GM12875 (cell line): ENCODE results near the gene TYW1B.
"Not testable (repeated sequence)": the region's sequence is repeated elsewhere in the genome, so short reads cannot be mapped to it uniquely, and the experiment has no call there.

Source experiments
- H3K4me3 ChIP-seq: one replicate; pipeline ENCODE4 v1.5.1; 2011; ENCODE audit warnings: low read depth, low read length, control low read depth
- TF ChIP-seq, protein P1 (sequence below): IDR thresholded peaks from 2 replicates; pipeline ENCODE4 v1.5.1; 2011; ENCODE audit warnings: low read depth, mild to moderate bottlenecking, control low read depth, inconsistent platforms, low read length, moderate library complexity, borderline replicate concordance; ENCODE audit not compliant: insufficient read depth

TYW1B gene

DNA sequence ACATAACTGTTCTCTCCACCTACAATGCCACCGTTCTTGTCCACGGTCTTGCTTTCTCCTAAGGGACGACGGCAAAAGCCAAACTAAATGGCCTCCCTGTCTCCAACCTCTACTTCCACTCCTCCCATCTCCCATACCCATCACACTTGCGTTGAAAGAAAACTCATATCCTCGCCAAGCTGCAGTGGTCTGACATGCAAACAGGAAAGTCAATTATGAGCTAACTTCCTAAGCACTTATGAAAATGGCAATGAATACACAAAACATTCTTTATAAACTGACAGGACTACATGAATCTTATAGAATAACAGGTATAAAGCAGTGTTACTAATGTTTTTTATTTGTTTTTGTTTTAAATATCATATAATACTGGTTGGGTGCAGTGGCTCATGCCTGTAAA is 46.4 kb downstream of the TYW1B start:
- TF ChIP-seq, protein P1, sequence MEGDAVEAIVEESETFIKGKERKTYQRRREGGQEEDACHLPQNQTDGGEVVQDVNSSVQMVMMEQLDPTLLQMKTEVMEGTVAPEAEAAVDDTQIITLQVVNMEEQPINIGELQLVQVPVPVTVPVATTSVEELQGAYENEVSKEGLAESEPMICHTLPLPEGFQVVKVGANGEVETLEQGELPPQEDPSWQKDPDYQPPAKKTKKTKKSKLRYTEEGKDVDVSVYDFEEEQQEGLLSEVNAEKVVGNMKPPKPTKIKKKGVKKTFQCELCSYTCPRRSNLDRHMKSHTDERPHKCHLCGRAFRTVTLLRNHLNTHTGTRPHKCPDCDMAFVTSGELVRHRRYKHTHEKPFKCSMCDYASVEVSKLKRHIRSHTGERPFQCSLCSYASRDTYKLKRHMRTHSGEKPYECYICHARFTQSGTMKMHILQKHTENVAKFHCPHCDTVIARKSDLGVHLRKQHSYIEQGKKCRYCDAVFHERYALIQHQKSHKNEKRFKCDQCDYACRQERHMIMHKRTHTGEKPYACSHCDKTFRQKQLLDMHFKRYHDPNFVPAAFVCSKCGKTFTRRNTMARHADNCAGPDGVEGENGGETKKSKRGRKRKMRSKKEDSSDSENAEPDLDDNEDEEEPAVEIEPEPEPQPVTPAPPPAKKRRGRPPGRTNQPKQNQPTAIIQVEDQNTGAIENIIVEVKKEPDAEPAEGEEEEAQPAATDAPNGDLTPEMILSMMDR: no peak
- H3K4me3 ChIP-seq: no peak overlapping the region

- TF ChIP-seq, protein P1: no peak
- no peak overlapping the region for H3K4me3 ChIP-seq
Observed at GRCh38 chr7:72781161-72781560, 46.8 kb downstream of the TYW1B start.

GRCh38 chr7:72780289-72780894 is 47.6 kb downstream of the TYW1B start:
- H3K4me3 ChIP-seq: not testable (repeated sequence)

DNA sequence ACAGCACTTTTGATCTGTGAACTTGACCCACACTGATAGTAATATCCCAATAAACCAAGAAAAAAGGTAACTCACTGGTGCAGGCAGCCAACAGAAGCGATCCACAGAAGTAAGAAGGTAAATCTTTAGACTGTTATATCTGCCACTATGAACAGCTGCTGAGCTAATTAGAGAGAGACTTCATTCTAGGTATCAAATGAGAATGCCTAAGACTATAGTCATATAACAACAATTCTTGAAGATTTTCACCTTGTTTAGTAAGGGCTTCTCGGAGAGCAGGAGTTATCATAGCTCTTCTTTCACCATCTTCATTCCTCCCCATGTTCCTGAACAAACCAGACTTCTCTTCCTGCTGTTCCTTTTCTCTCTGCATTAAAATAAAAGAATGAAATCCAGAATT is 50.8 kb downstream of the TYW1B start:
- H3K4me3 ChIP-seq: not testable (repeated sequence)

DNA sequence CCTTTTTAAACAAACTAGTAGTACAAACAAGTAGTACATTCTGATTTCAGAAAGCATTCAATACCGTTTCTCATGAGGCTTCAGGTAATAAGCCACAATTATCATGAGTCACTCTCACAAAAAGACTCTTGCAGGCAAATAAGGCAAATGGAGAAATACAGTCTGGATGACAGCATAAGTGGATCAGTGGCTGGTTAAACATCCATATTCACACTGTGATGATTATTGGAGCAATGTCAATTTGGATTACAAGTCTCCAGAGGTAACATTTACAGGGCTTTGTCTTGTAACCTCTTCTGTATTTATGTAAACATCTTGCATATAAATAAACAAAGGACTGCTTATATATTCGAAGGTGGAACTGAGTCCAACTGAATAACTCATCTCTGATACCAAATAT is 55.4 kb downstream of the TYW1B start:
- H3K4me3 ChIP-seq: not testable (repeated sequence)

- H3K4me3 ChIP-seq: not testable (repeated sequence)
Observed at GRCh38 chr7:72766994-72767393, 61.0 kb downstream of the TYW1B start.

DNA sequence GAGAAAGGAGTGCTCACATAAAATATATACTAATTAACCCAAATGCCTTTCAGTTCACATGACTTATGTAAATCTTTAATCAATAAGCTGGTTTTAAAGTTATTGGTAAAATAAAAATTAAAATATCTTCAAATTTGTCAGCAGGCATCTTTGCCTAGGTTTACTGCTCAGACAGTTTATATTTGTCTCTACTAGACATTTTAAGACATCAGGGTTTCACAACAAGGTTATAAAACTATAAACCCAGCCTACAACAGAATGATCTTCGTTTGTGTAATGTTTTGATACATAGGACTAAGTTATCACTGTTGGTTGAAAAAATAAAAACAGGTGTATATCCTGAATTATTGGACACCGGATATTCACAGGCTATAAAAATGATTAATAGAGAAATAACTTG is 67.4 kb downstream of the TYW1B start:
- no peak overlapping the region for H3K4me3 ChIP-seq
- TF ChIP-seq, protein P1: no peak

- TF ChIP-seq, protein P1: no peak
- H3K4me3 ChIP-seq: no peak overlapping the region
Observed at GRCh38 chr7:72754312-72754711, 73.7 kb downstream of the TYW1B start.

- TF ChIP-seq, protein P1: no peak
Observed at GRCh38 chr7:72753781-72754180, 74.2 kb downstream of the TYW1B start.

DNA sequence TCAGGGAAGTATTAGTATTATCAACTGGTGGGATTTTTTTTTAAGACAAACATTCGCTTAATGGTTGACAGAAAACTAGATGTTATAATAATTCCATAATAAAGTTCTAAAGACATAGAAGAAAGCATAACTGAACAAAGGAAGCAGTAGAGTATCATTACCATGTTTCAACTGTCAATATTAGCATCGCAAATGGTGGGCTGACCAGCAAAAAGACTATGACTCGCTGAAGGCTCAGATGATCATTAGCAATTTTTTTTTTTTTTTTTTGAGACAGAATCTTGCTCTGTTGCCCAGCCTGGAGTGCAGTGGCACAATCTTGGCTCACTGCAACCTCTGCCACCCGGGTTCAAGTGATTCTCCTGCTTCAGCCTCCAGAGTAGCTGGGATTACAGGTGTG is 74.8 kb downstream of the TYW1B start:
- H3K4me3 ChIP-seq: not testable (repeated sequence)

More at GRCh38 chr7:72753781-72754180, 74.2 kb downstream of the TYW1B start:
- H3K4me3 ChIP-seq: no peak overlapping the region
